Measurements from ENCODE around the gene INPP4B.

DNA sequence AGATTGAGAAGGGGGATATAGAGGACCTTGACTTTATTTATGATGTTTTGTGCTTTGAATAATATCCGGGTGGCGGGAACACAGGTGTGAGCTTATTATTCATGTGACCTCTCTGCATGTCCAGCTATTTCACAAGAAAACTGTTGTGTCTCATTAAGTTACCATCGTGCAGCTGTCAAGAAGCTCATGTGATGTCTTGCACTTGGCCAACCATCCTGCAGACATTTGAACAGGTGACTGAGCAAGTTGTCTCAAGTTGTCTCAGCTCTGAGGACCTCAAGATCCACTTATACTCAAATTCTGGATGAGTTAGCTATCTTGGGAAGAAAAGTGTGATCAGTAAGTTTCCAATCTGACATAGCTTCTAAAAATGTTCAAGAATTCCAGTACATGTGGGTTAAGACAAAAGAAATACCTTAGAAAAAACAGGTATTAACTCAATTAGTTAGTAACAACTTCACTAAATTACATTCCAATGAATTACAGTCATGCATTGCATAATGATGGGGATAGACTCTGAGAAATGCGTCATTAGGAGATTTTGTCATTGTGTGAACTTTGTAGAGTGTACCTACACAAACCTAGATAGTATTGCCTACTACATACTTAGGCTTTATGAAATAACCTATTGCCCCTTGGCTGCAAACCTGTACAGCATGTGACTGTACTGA is 462.2 kb downstream of the INPP4B start:
- TF ChIP-seq, protein P1, sequence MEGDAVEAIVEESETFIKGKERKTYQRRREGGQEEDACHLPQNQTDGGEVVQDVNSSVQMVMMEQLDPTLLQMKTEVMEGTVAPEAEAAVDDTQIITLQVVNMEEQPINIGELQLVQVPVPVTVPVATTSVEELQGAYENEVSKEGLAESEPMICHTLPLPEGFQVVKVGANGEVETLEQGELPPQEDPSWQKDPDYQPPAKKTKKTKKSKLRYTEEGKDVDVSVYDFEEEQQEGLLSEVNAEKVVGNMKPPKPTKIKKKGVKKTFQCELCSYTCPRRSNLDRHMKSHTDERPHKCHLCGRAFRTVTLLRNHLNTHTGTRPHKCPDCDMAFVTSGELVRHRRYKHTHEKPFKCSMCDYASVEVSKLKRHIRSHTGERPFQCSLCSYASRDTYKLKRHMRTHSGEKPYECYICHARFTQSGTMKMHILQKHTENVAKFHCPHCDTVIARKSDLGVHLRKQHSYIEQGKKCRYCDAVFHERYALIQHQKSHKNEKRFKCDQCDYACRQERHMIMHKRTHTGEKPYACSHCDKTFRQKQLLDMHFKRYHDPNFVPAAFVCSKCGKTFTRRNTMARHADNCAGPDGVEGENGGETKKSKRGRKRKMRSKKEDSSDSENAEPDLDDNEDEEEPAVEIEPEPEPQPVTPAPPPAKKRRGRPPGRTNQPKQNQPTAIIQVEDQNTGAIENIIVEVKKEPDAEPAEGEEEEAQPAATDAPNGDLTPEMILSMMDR (IDR thresholded peaks at IDR 0.05) = no peak
- TF ChIP-seq EZH2 (IDR thresholded peaks at IDR 0.05; ENCODE audit: borderline replicate concordance, insufficient read depth, low read depth, low read length, poor library complexity, severe bottlenecking) = no peak

Measured in B cell (primary cell).